Stimulated activated CD4-positive, alpha-beta T cell treated with anti-CD3 and anti-CD28 coated beads, Interleukin-1b, Interleukin-23, amount 100 ng/mL, for 4 hours (primary cell): ENCODE results near the gene PRR23A.
"Not testable (repeated sequence)": the region's sequence is repeated elsewhere in the genome, so short reads cannot be mapped to it uniquely, and the experiment has no call there.

Source experiments
- DNase-seq, 2 donors: peaks; one replicate each; pipeline ENCODE4 v3.0.0-alpha.2; 2020; ENCODE audit warnings: low read depth in 2 of 2

Gene PRR23A

DNA sequence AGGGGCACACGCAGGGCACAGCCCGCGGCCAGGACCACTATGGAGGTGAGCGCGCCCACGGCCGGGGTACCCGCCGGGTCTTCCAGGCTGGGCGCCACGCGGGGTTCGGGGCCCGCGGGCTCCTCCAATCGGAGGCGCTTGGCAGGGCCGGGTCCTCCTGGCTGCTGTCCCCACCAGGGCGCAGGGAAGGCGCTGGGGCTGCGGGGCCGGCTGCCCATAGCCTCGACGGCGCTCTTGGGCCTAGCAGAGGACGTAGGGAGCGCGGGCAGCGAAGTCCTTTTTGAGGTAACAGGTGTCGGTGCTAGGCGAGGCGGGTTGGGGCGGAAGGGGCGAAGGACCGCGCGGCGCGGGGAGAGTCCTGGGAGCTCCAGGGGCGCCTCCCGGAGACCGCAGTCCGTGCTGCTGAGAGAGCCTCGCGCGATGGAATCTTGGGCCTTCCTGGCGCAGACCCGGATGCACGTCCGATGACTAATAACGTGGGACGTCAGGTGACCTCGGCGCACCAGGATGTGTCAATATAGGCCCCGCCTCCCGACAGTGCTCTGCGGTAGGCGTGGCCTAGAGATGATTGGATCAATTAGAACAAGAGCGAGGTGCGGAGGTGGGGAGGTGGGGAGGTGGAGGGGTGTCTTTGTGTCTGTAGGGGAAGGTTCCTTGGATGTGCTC lies at the start of gene PRR23A:
Gene PRR23A (minus strand): TSS at position 218 of the 666 bp plus-strand sequence. CDS start 0 bp downstream, at position 218.
- DNase-seq = no peak

DNA sequence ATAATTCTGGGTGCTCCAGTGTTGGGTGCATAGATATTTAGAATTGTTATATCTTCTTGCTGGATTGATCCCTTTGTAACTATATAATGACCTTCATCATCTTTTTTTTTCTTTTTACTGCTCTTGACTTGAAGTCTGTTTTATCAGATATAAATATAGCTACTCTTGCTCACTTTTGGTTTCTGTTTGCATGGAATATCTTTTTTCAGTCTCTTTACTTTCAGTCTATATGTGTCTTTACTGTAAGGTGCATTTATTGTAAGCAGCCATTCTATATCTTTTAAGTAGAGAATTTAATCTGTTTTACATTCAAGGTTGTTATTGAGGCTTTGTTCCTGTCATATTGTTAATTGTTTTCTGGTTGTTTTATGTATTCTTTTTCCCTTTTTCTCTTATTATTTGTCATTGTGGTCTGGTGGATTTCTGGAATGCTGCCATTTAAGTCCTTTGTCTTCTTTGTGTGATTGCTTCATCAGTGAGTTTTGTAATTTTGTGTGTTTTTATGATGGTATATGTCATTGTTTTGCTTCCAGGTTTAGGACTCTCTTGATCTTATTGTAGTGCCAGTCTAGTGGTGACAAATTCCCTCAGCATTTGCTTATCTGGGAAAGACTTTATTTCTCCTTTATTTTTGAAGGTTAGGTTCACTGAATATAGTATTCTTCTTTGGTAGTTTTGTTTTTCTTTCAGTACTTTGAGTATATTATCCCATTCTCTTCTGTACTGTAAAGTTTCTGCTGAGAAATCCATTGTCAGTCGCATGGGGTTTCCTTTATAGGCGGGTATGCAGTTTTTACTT lies 46.9 kb upstream of the PRR23A start:
- no peak for DNase-seq

DNA sequence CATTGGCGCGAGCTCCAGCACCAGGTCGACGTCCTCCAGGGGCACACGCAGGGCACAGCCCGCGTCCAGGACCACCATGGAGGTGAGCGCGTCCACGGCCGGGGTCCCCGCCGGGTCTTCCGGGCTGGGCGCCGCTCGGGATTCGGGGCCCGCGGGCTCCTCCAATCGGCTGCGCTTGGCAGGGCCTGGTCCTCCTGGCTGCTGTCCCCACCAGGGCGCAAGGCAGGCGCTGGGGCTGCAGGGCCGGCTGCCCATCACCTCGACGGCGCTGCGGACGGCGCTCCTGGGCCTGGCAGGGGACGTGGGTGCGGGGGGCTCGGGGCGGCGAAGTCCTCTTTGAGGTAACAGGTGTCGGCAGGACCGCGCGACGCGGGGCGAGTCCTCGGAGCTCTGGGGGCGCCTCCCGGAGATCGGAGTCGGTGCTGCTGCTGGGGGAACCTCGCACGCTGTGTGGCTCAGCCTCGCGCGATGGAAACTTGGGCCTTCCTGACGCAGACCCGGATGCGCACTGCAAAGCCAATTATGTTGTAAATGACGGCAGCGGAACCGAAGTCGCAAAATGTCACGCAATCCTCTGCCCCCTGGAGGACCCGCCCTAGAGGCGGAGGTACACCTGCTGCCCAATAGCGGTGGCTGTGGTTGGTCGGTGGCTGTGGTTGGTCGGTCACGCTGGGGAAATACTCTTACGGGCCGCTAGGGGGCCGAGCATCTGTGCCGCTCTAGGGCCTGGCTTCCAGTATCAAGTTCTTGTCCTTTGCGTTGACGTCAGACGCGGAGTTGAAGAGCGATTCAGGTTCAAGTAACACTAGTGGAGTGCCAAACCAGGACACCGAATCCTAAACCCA lies 38.5 kb upstream of the PRR23A start, which contains the start of gene PRR23C:
Gene PRR23C (minus strand): TSS at position 527 of the 845 bp plus-strand sequence. CDS start 272 bp downstream, at position 255.
- no peak for DNase-seq

DNA sequence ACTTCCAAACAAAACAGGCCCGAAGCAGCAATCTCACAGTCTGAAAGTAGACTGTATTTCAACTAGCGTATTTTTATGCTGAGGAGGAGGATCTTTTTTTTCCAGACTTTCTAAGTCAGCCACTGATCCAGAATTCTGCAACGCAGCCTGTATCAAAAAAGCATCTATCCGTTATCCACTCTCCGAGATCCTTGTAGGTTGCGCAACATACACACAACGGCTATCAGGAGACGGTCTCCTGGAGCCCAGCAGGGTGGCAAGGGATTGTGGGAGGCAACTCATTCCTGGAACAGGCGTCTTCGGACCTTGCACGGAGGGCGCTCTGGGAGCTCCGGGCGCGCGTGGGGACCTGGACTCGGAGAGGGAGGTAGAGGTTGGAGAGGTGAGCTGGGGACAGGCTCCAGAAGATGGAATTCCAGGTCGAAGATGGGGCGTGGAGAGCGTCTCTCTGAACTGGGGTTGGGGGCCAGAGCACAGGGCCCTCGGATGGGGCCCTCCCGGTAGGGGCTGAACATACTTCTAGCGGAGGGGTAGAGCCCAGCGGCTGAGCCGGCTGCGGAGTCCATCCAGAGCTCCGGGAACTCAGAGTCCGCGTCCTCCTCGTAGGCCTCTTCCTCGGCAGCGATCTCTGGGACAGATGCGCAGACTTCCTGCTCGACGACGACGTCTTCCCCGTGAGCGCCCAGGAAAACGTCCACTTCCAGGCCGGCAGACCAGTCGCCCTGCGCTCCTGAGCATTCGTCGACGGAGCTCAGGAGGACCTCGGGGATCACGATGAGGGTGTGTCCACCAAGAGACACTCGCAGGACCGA lies 37.7 kb upstream of the PRR23A start:
- no peak for DNase-seq

DNA sequence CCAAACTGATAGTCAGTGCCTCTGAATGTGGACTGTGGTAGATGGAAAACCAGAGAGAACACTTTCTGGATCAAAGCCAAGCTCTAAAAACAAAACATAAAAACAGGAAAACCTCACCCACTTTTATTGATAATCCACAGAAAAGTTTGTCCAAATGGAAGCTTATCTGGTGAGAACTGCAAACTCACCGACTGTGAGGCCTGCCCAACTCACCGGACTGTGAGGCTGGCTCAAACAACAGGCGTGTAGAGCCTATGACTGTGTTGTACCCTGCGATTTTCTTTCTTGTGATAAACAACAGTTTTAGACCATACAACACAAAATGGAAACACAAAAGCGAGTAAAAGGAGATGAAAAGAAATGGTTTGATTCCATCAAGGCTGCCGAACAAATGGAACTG lies 31.4 kb upstream of the PRR23A start:
- no peak for DNase-seq

DNA sequence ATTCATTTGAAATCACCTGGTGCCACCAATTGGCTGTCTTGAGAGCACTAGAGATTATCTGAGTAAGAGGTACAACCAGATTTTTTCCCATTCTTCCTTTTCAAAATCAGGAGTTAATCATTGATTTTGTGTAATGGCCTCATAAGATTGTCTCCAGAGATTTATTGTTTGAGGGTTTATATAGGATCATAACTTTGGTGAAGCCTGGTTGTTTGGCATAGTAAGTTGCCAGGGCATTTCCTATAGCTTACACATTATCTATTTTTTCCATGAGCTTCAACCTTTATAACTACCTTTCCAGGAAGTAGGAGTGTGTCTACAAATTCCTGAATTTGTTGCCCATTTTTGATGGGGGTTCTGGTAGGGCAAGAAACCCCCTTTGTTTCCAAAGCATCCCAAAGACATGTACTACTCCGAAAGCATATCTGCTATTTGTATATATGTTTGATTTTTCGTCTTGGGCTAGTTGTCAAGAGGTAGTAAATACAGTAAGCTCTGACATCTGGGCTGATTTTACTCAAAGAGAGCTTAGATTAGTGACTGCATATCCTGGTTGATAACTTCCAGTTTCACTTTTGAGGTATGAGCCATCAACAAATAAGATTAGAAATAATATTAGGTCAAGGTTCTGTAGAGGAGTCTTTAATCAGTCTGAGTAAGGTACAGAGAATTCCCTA lies 26.4 kb upstream of the PRR23A start:
- DNase-seq = no peak

DNA sequence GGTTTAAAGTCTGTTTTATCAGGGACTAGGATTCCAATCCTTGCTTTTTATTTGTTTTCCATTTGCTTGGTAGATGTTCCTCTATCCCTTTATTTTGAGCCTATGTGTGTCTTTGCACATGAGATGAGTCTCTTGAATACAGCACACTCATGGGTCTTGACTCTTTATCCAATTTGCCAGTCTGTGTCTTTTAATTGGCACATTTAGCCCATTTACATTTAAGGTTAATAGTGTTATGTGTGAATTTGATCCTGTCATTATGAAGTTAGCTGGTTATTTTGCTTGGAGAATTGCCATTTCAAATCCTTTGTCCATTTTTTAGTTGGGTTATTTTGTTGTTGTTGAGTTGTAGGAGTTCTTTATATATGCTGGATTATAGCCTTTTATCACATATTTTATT lies 24.5 kb upstream of the PRR23A start:
- DNase-seq = not testable (repeated sequence)

DNA sequence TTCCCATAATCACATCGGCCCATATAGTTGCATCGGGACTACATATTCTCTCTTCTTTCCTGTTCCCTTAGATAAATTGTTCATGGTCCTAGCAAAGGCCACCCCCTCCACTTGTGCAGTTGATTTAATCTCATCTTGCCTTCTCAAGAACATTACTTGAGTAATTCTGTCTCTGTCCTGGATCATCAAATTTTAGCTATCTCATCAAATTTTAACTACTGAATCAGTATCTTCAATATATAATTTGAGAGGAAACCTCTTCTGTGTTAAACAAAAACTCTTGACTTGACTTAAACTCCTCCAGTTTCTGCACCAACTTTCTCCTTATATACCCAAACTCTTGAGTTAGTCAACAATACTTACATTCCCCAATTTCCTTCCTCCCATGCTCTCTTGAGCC lies 18.9 kb upstream of the PRR23A start:
- no peak for DNase-seq

DNA sequence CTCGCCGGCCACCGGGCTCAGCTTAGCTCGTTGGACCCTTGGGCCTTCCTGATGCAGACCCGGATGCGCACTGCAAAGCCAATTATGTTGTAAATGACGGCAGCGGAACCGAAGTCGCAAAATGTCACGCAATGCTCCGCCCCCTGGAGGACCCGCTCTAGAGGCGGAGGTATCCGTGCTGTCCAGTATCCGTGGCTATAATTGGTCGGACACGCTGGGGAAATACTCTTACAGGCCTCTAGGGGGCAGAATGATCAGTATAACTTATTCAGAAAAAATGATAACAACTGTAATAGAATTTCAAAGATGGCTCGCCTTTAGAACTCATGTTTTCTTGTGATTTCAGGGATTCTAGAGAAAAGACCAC lies 14.8 kb upstream of the PRR23A start, which contains the start of gene PRR23B:
Gene PRR23B (minus strand): TSS at position 59 of the 367 bp plus-strand sequence. CDS start 265 bp downstream, outside the sequence.
- no peak for DNase-seq

DNA sequence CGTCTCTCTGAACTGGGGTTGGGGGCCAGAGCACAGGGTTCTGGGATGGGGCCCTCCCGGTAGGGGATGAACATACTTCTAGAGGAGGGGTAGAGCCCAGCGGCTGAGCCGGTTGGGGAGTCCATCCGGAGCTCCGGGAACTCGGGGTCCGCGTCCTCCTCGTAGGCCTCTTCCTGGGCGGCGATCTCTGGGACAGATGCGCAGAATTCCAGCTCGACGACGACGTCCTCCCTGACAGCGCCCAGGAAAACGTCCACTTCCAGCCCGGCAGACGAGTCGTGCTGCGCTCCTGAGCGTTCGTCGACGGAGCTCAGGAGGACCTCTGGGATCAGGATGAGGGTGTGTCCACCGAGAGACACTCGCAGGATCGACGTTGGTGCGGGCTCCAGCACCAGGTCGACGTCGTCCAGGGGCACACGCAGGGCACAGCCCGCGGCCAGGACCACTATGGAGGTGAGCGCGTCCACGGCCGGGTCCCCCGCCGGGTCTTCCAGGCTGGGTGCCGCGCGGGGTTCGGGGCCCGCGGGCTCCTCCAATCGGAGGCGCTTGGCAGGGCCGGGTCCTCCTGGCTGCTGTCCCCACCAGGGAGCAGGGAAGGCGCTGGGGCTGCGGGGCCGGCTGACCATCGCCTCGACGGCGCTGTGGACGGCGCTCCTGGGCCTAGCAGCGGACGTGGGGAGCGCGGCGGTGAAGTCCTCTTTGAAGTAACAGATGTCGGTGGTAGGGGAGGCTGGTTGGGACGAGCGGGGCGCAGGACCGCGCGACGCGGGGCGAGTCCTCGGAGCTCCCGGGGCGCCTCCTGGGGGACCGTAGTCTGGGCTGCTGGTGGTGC lies 14.2 kb upstream of the PRR23A start:
- no peak for DNase-seq

DNA sequence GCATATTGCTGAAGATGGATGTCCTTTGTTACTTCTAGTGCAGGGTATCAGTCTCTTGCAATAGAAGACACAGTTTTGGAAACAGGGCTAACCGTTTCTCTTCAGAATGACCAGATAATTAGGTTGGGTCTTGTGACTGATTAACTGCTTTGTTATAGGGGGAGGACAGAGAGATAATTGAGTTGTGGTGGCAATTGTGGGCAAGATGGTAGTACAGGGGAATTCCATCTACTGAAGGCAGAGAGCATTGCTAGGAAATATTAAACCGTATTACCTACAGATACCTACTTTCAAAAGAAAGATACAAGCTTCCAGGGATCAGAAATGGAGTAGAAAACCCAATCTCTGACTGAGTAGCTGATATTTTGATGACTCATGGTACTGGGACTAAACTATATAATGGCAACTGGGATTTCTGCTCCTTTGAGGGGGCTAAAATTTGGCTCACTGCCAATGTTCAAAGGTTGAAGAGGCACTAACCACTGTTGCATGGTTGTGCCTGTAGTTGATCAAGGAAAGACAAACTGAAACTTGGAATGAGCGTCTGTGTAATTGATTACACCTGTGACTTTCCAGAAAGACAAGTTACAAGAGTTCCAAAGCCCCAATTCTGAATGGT lies 10.5 kb upstream of the PRR23A start:
- DNase-seq = no peak

DNA sequence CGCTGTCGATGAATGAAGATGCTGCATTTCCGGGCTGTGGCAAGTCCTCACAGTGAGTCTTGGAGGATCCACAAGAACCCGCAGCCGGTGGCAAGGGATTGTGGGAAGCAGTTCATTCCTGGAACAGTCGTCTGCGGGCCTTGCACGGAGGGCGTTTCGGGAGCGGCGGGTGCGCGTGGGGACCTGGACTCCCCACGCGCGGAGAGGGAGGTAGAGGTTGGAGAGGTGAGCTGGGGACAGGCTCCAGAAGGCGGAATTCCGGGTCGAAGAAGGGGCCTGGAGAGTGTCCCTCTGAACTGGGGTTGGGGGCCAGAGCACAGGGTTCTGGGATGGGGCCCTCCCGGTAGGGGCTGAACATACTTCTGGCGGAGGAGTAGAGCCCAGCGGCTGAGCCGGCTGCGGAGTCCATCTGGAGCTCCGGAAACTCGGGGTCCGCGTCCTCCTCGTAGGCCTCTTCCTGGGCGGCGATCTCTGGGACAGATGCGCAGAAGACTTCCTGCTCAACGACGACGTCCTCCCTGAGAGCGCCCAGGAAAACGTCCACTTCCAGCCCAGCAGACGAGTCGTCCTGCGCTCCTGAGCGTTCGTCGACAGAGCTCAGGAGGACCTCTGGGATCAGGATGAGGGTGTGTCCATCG lies 593 bp downstream of the PRR23A start:
- no peak for DNase-seq

DNA sequence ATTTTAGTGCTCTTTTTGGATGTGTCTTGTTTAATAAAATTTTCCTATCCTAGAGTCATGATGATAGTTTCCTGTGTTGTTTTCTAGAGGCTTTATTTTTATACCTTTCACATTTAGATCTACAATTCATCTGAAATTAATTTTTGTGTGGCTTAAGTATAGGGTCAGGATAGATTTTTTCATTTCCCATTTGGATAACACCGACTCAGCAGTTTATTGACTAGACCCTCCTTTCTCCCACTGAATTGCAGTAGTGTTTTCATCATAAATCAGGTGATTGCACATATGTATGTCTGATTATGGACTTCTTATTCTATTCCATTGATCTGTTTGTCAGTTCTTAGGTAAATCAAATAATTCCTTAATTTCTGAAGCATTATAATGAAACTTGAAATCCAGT lies 10.4 kb downstream of the PRR23A start:
- no peak for DNase-seq

DNA sequence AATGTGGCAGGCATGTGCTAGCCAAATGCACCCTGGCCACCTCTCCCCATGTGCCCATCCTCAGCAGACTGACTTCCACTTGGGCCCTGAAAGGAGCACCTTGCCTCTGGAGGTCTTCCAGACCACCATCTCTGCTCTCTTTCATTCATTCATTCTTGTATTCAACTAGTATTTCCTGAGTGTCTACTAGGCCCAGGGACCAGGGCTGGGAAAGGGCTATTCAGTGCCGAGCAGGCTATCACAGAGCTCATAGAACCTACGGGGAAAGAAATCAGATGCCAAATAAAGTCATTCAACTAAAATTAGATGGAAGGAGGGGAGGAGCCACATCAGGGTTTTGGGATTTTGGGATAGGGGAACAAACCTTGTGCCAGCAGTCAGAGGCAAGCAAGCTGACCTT lies 18.9 kb downstream of the PRR23A start:
- no peak for DNase-seq

DNA sequence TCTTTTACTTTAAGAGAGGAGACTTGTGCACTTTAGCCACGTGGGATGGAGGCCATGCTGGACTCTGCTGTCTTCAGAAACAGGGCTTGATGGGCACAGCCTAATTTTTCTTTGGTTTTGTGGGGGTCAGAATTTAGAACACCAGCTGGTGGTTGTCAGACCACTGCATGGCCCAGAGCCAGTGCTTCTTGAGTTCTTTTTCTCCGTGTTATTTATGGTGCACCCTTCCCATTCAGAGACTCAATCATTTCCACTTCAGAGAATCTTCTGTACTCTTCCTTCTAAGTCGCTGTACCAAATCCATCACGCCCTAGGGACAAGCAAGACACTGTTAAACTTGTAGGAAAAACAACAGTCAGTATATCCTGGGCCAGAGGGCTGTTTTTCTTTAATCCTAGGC lies 20.1 kb downstream of the PRR23A start:
- DNase-seq = no peak

DNA sequence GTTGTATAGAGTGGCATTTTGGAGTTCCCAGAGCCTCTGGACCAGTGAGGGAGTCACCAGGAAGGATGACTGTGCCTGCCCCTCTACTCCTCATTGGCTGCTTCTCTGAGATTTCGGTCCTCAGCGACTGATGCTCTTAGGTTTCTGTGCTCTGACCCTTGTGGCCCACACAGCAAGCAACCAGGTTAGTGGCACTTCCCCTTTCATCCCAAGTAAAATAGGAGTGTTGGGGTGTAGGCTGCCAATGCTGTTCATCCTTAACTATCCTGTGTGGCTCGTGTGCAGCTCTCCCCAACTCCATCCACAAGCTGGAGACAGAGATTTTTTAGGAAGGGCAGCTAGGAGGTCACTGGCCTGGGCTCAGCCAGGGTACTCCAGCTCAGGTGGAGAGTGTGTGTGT lies 21.3 kb downstream of the PRR23A start:
- DNase-seq = no peak

DNA sequence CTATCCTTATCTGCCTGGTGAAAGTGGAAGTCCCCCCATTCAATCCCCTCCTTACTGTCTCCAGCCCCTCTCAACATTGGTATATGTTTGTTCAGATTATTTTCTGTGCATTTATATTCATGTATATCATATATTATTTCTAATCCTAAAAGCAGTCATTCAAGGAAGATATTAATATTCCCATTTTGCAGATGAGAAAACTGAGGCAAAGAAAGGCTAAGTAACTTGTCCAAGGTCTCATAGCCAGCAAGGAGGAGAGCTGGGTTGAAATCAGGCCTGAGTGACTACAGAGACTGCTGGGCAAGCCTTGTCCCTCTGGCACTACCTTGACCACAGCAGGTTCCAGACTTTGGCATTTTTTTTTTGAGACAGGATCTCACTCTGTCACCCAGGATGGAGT lies 30.0 kb downstream of the PRR23A start:
- no peak for DNase-seq

DNA sequence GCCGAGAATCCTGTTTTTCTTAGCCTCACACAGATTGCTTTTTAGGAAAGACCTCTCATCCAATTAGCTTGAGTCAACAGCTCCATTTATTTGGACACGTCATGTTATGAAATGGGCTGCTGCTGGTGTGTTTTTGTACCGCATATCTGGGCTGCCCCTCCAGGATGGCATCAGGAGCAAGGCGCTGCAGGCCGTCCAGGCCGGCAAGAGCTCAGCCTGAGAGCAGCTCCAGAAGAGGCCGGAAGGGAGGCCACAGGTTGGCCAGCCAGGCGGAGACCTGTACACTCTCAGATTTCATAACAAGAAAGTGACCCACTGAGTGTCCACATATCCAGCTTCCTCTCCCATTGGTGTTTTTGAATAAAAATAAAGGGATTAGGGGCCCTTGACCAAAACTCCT lies 30.7 kb downstream of the PRR23A start:
- no peak for DNase-seq

DNA sequence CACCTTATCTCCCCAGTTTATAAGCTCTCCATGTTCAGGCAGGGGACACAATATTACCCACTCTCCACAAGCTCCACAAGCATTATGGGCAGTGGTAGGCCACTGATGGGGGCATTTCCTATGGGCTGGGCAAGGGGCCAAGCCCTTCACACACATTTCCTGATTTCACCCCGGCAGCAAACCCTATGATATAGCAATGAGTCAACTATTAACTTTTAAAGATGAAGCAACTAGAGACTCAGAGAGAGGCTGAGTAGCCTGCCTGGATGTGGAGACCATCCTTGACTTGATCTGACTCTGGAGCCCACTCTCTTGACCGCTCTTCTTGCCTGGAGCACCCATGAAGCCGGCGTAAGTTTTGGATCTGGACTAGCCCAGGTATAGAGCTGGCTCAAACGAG lies 31.6 kb downstream of the PRR23A start:
- DNase-seq = no peak
